WTC11 (cell line): ENCODE results near the gene PGM3.

Experiments
- PRDM15 ChIP-seq: sonication (generic); formaldehyde crosslinking; IDR thresholded peaks from 2 replicates; pipeline ENCODE4 v1.8.0; 2022; ENCODE audit warnings: missing genetic modification reagents
- SP1 ChIP-seq: sonication (generic); formaldehyde crosslinking; conservative IDR thresholded peaks from 2 replicates; pipeline ENCODE4 v1.8.1; 2022; ENCODE audit warnings: missing genetic modification reagents
- TF ChIP-seq, protein P1 (sequence below): fragments of 200-600 bp; IDR thresholded peaks from 2 replicates; pipeline ENCODE4 v1.8.0; 2022; ENCODE audit warnings: antibody characterized with exemption

DNA sequence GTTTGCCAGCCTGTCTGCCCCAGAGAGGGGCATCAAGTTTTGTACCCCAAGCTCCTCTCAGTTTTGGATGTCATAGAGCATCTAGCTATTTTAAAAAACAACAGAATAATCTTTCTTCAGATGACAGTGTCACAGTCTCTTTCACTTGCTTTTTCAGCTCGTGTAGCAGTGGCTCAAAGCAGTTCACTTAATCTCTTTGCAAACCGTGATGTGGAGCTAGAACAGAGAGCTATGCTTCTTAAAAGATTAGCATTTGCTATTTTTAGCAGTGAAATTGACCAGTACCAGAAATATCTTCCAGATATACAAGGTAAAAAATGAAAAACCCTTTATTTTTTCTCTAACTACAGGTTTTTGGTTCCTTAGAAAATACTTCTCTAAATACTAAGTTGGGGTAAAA is 37.3 kb downstream of the PGM3 start:
- TF ChIP-seq, protein P1, sequence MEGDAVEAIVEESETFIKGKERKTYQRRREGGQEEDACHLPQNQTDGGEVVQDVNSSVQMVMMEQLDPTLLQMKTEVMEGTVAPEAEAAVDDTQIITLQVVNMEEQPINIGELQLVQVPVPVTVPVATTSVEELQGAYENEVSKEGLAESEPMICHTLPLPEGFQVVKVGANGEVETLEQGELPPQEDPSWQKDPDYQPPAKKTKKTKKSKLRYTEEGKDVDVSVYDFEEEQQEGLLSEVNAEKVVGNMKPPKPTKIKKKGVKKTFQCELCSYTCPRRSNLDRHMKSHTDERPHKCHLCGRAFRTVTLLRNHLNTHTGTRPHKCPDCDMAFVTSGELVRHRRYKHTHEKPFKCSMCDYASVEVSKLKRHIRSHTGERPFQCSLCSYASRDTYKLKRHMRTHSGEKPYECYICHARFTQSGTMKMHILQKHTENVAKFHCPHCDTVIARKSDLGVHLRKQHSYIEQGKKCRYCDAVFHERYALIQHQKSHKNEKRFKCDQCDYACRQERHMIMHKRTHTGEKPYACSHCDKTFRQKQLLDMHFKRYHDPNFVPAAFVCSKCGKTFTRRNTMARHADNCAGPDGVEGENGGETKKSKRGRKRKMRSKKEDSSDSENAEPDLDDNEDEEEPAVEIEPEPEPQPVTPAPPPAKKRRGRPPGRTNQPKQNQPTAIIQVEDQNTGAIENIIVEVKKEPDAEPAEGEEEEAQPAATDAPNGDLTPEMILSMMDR = no peak
- no peak for TF ChIP-seq PRDM15 (CRISPR knock-in tag)
- no peak for TF ChIP-seq SP1 (CRISPR knock-in tag)
